Renal cortical epithelial cell (primary cell): ENCODE results near the gene C10orf62. TPM values are rescaled to one million over a fixed set of nuclear protein-coding genes. Genes with fewer than 3 reads are reported as not detected.
"Not testable (repeated sequence)": the region's sequence is repeated elsewhere in the genome, so short reads cannot be mapped to it uniquely, and the experiment has no call there.

Experiments
- DNase-seq: peaks from one replicate; pipeline ENCODE4 v3.0.0-alpha.2; 2011; ENCODE audit warnings: low read depth
- total RNA-seq: library from RNA; depleted of rRNA; stranded (reverse); fragments of >200 nt; gene quantifications from 2 replicates; pipeline ENCODE4 v1.2.3, GENCODE V29; 2014

C10orf62 gene
- total RNA-seq, 1 donor from 2014 or later = 3.2 TPM

DNA sequence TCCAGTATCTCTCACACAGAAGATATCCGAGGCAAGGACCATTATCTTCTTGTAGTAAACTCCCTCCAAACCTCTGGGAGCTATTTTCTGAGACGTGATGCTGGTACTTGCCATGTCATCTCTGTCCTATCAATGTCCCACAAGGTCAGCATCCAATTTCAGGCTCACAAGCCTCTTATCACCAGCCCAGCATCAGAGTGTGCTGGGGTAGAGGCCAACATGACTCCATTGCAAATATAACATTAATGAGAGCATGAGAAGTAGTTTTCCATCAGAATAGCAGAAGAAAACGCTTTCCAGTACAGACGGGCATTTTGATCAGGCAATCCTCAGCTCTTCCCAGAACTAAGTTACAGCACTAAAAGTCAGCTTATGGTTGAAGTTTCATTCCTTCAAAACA lies 38.2 kb downstream of the C10orf62 start:
- DNase-seq = no peak

DNA sequence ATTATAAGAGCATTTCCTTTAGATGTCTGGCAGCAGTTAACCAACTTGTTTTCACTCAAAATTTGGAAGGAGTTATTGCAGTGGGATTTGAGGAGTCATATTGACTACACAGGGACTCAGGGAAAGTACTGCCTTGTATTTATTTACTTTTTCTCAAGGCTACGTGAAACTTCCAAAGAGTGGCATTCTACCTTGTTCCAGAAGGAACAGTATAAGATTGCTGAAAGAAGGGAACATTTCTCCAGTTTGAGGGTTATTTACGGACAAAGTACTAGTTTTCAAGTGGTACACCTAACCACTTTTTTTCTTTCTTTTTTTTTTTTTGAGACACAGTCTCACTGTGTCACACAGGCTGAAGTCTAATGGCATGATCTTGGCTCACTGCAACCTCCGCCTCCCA lies 38.7 kb downstream of the C10orf62 start:
- no peak for DNase-seq

DNA sequence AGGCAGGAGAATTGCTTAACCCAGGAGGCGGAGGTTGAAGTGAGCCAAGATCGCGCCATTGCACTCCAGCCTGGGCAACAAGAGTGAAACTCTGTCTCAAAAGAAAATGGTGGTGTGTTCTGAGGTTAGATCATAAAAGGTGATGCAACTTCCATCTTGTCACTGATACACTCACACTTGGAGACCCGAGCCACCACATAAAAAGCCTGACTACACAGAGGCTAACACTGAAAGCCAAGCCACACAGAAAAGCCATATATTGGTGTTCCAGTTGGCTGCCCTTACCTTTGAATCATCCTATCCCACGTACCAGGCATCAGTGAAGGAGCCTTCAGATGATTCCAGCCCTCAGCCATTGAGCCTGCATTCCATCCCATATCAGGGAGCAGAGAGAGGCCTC lies 39.8 kb downstream of the C10orf62 start:
- peak; percentile 78 for DNase-seq

DNA sequence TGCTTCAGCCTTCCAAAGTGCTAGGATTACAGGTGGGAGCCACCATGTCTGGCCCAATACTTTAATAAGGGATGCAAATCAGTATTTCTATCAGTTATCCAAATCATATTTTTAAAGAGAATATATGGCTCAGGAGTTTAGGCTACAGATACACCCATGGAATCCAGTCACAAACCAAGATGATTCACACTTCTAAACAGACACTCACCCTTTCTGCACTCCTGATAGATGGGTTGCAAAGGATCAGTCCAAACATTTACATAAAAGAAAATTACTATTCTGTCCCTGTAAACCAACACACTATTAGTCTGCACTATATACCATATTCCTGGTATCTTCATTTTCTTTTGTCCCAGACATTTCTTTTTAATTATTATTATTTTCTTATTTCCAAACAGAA lies 41.6 kb downstream of the C10orf62 start:
- DNase-seq = no peak

DNA sequence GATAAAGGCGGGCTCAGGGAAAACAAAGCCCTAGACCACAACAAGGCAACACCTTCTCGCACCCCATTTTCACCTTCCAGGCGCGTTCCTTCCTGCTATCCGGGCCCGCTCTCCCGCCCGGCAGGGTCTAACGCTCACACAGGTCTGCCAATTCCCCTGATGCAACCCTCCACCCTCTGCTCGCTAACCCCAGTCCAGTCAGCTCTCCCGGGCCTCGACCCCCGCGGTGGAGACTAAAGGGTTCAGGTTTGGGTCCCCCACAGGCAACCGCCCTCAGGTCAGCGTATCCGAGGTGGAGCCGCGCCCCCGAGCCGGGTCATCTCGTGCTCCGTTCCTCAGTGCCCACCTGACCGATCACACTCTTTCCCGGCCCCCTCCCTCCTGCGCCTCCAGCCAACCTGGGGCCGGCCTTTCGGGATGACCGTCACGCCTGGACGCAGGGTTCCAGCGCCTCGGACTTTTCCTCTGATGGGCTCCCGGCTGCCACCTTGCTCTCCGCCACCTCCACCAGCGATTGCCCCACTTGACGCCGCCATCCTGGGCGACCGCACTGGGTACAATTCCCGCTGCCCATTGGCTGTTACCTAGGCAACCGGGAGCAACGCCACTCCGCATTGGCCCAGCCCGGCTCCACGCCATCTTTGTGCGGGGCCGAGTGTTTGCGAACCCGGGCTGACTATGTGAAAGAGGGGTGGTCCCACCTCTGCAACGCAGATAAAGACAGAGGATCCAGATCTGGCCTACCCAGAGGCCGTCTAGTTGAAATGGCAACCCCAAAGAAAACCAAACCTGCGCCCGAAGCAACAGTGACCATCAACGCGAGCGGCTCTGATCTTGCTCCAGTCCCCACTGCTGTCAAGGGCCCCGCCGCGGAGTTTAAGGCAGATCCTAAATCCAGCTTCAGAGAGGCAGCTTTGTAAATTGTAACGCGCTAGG lies 43.7 kb downstream of the C10orf62 start, which contains the start of gene MORN4:
Gene MORN4 (minus strand): TSS at position 552 of the 936 bp plus-strand sequence. CDS start 13,847 bp downstream, outside the sequence.
- DNase-seq = peak; percentile 77

DNA sequence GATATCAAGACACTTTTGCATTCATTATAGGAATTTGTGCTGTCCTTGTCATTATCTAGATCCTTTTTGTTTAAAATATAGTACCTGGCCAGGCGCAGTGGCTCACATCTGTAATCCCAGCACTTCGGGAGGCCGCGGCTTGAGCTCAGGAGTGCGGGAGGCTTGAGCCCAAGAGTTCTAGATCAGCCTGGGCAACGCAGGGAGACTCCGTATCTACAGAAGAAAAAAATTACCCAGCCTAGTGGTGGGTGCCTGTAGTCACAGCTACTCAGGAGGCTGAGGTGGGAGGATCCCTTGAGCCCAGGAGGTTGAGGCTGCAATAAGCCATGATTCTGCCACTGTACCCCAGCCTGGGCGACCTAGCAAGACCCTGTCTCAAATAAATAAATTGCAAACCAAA lies 44.4 kb downstream of the C10orf62 start:
- DNase-seq = no peak

DNA sequence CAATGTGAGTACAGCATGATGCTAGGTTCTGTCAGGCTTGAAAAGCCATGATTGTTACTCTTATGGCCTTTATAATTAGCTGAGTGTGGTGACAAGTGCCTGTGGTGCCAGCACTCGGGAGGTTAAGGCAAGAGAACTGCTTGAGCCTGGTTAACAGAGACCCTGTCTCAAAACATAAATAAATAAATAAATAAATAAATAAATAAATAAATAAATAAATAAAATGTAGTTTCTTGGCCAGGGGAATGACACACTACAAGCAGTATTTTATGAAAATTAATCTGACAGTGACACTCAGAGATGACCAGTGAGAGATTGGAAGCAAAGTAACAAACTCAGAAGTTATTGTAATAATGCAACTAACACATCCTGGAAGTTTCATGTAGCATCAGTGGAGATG lies 46.1 kb downstream of the C10orf62 start:
- no peak for DNase-seq

DNA sequence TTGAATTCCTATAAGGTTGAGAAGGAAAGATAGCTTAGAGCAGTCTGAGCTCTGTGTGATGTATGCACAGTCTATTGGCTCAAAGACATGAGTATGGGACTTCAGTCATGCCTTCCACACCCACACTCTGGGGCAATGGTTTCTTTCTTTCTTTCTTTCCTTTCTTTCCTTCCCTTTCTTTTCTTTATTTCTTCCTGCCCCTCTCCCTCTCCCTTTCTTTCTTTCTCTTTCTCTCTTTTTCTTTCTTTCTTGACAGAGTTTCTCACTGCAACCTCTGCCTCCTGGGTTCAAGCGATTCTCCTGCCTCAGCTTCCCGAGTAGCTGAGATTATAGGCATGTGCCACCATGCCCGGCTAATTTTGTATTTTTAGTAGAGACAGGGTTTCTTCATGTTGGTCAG lies 49.6 kb downstream of the C10orf62 start:
- not testable (repeated sequence) for DNase-seq

DNA sequence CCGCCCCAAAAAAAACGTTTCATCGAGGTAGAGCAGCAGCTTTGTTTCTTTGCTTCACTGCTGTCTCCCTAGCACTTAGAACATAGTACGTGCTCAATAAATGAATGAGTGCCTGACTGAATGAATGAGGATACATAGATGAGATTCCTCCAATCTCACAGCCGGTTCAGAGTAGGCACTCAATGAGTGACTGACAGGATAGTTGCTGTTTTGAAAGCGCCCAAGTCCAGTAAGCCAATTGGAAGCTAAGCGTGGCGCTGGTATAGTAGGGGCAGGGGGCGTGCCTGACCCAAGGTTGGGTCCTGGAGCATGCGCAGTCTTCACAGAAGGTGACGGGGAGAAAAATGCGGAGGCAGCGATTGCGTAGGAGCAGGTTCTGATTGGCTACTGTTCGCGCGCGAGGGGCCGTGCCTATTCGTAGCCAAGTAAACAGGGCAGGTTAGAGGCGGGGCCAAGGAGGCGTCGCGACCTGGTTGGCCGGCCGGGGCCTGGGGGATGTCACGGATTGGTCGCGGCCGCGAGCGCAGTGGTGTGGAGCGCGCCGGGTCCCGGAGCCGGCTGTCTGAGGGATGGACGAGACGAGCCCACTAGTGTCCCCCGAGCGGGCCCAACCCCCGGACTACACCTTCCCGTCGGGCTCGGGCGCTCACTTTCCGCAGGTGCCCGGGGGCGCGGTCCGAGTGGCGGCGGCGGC lies 50.8 kb downstream of the C10orf62 start, which contains the start of gene PI4K2A:
Gene PI4K2A (plus strand): TSS at position 498 of the 694 bp plus-strand sequence. CDS start 72 bp downstream, at position 570.
- DNase-seq = peak; percentile 97

Other genes starting within 250 kb of the C10orf62 start
- 22.6 and 29.2 TPM in 2 replicates for gene RRP12, start 188.4 kb upstream of the C10orf62 start, total RNA-seq
- 433 and 552 TPM in 2 replicates for gene PGAM1, start 163.5 kb upstream of the C10orf62 start, total RNA-seq
- gene EXOSC1, start 143.7 kb upstream of the C10orf62 start, total RNA-seq = 26.5 and 35.3 TPM in 2 replicates
- gene ZDHHC16, start 143.5 kb upstream of the C10orf62 start, total RNA-seq = 30.2 and 39.2 TPM in 2 replicates
- 67.9 and 95.0 TPM in 2 replicates for gene MMS19, start 91.3 kb upstream of the C10orf62 start, total RNA-seq
- gene UBTD1, start 90.8 kb upstream of the C10orf62 start, total RNA-seq = 21.5 and 27.9 TPM in 2 replicates
- 31.3 and 35.9 TPM in 2 replicates for gene ANKRD2, start 16.9 kb upstream of the C10orf62 start, total RNA-seq
- 72.3 and 121 TPM in 2 replicates for gene HOGA1, start 5.3 kb upstream of the C10orf62 start, total RNA-seq
- gene MORN4, start 43.8 kb downstream of the C10orf62 start, total RNA-seq = 1.7 and 3.5 TPM in 2 replicates
- 26.9 and 34.0 TPM in 2 replicates for gene PI4K2A, start 51.0 kb downstream of the C10orf62 start, total RNA-seq
- gene AVPI1, start 97.5 kb downstream of the C10orf62 start, total RNA-seq = 7.5 and 8.2 TPM in 2 replicates
- gene MARVELD1, start 124.0 kb downstream of the C10orf62 start, total RNA-seq = 17.5 and 19.3 TPM in 2 replicates
- 34.9 and 37.5 TPM in 2 replicates for gene ZFYVE27, start 147.4 kb downstream of the C10orf62 start, total RNA-seq
- gene SFRP5, start 182.3 kb downstream of the C10orf62 start, total RNA-seq = 0.17 and 0.60 TPM in 2 replicates